OCI-LY7 (cell line): ENCODE results near the gene HIRIP3.

Experiments used
- EZH2phosphoT487 ChIP-seq: fragments of 200-600 bp; sonication (generic); IDR thresholded peaks from 2 replicates; pipeline ENCODE4 v1.6.1; 2018; ENCODE audit warnings: low read depth, borderline replicate concordance, mild to moderate bottlenecking, mixed run types, antibody characterized with exemption, low read length, moderate library complexity, mixed read lengths
- TF ChIP-seq, protein P1 (sequence below): fragments of 200-600 bp; sonication (generic); conservative IDR thresholded peaks from 2 replicates; pipeline ENCODE4 v1.5.1; 2014; ENCODE audit warnings: mild to moderate bottlenecking, antibody characterized with exemption, low read length, moderate library complexity, mixed read lengths

DNA sequence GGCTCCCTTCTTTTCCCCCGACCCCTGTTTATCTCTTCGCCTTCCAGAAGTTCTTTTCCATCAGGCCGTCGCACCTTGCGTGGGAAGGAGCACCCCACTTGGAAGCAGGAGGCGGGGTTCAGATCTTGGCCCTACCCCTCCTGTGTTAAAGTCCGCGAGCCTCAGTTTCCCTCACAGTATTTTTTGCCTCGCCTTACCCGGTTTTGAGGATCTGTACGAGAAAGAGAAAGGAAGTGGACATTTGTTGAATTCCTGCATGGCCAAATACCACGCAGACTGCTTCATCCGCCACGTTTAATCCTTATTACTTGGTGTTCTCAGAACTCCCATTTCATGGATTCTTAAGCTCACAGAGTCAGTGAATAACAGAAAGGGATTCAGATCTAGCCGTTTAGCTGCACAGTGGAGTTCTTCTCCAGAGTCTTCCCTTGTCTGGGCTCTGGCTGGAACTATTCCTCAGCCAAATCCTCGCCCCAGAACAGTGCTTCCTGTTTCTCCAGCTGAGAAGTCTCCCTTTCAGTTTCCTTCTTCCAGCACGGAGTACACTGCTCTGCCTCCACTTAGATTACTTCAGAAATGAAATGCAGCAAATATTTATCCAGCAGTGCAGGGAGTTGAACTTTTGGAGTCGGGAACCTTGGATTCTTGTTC is 32.9 kb downstream of the HIRIP3 start:
- TF ChIP-seq, protein P1, sequence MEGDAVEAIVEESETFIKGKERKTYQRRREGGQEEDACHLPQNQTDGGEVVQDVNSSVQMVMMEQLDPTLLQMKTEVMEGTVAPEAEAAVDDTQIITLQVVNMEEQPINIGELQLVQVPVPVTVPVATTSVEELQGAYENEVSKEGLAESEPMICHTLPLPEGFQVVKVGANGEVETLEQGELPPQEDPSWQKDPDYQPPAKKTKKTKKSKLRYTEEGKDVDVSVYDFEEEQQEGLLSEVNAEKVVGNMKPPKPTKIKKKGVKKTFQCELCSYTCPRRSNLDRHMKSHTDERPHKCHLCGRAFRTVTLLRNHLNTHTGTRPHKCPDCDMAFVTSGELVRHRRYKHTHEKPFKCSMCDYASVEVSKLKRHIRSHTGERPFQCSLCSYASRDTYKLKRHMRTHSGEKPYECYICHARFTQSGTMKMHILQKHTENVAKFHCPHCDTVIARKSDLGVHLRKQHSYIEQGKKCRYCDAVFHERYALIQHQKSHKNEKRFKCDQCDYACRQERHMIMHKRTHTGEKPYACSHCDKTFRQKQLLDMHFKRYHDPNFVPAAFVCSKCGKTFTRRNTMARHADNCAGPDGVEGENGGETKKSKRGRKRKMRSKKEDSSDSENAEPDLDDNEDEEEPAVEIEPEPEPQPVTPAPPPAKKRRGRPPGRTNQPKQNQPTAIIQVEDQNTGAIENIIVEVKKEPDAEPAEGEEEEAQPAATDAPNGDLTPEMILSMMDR, result no peak
- TF ChIP-seq EZH2phosphoT487, result no peak
